GM21367 (cell line): Measurements from ENCODE around the gene ACSM3.
"Not testable (repeated sequence)": the region's sequence is repeated elsewhere in the genome, so short reads cannot be mapped to it uniquely, and the experiment has no call there.

Source experiments
- ATAC-seq: cut with Tn5 transposase; IDR thresholded peaks from one replicate; pipeline ENCODE4 v1.9.1; 2021; ENCODE audit not compliant: unreplicated experiment

The ACSM3 gene

GRCh38 chr16:20755799-20756198 is 8.0 kb upstream of the ACSM3 start:
- ATAC-seq: not testable (repeated sequence)

- no peak for ATAC-seq
These were observed 3.5 kb upstream of the ACSM3 start for GRCh38 chr16:20760346-20760745.

GRCh38 chr16:20761175-20761574 is 2.6 kb upstream of the ACSM3 start:
- ATAC-seq: no peak

- ATAC-seq: no peak
These were observed 1.2 kb upstream of the ACSM3 start for GRCh38 chr16:20762404-20763123.

GRCh38 chr16:20764448-20764847 is 634 bp downstream of the ACSM3 start:
- ATAC-seq: not testable (repeated sequence)

GRCh38 chr16:20765732-20766131 is 1.9 kb downstream of the ACSM3 start:
- no peak for ATAC-seq

GRCh38 chr16:20766294-20766693 is 2.5 kb downstream of the ACSM3 start:
- no peak for ATAC-seq

- no peak for ATAC-seq
These were observed 3.8 kb downstream of the ACSM3 start for GRCh38 chr16:20767577-20767976.

GRCh38 chr16:20768121-20768520 is 4.3 kb downstream of the ACSM3 start:
- ATAC-seq: no peak

- no peak for ATAC-seq
These were observed 5.0 kb downstream of the ACSM3 start for GRCh38 chr16:20768818-20769217.

GRCh38 chr16:20773679-20774078 is 9.9 kb downstream of the ACSM3 start:
- no peak for ATAC-seq

GRCh38 chr16:20774703-20775362 is 11.0 kb downstream of the ACSM3 start:
- ATAC-seq: no peak

GRCh38 chr16:20781697-20782096 is 17.9 kb downstream of the ACSM3 start:
- ATAC-seq: no peak

GRCh38 chr16:20782470-20782869 is 18.7 kb downstream of the ACSM3 start:
- ATAC-seq: no peak

- no peak for ATAC-seq
These were observed 20.4 kb downstream of the ACSM3 start for GRCh38 chr16:20784204-20784603.

GRCh38 chr16:20789130-20789529 is 25.3 kb downstream of the ACSM3 start:
- no peak for ATAC-seq

GRCh38 chr16:20791923-20792612 is 28.3 kb downstream of the ACSM3 start:
- ATAC-seq: no peak

- ATAC-seq: no peak
These were observed 34.5 kb downstream of the ACSM3 start for GRCh38 chr16:20798364-20798763.

- no peak for ATAC-seq
These were observed 35.8 kb downstream of the ACSM3 start for GRCh38 chr16:20799599-20799998.

GRCh38 chr16:20801278-20801677 is 37.5 kb downstream of the ACSM3 start:
- ATAC-seq: no peak

- no peak for ATAC-seq
These were observed 39.4 kb downstream of the ACSM3 start for GRCh38 chr16:20803192-20803560.

GRCh38 chr16:20803561-20804214 is 39.9 kb downstream of the ACSM3 start:
- no peak for ATAC-seq
